B cell (primary cell): ENCODE measurements around the gene RAB3C. TPM values are rescaled to one million over a fixed set of nuclear protein-coding genes. Genes with fewer than 3 reads are reported as not detected.

ENCODE experiments used
- ATAC-seq: fragments of 200-7000 bp; cut with Tn5 transposase; one replicate; pipeline ENCODE4 v1.10.0; 2021; ENCODE audit warnings: low read depth, mild to moderate bottlenecking, moderate number of reproducible peaks, moderate library complexity
- CTCF ChIA-PET: fragments of 350-600 bp; sonication (Branson Sonifier 250); formaldehyde crosslinking; loops from one replicate; lab custom pipeline; 2021; ENCODE audit warnings: antibody characterized with exemption, inconsistent platforms; lab: Charles Lee
- POLR2A ChIA-PET: fragments of 350-600 bp; sonication (Branson Sonifier 250); formaldehyde crosslinking; loops from one replicate; lab custom pipeline; 2021; ENCODE audit warnings: antibody characterized with exemption; lab: Charles Lee
- DNase-seq: peaks from one replicate; pipeline ENCODE4 v3.0.0; 2013
- H2AFZ ChIP-seq: 2 replicates; pipeline ENCODE4 v1.6.1; 2012; ENCODE audit warnings: mild to moderate bottlenecking, low read depth, low read length; ENCODE audit not compliant: insufficient read depth, poor library complexity, severe bottlenecking
- H3K27ac ChIP-seq, 2 donors: 1 replicate in 1 of 2; 2 replicates in 1 of 2; pipeline ENCODE4 v1.5.1; 2012 to 2013; ENCODE audit warnings: low read length in 2 of 2, mild to moderate bottlenecking in 2 of 2, moderate library complexity in 1 of 2
- H3K27me3 ChIP-seq, 4 experiments: fragments of 200-600 bp in 1 of 4; sonication (generic) in 1 of 4; replicated peaks in 1 of 4; 1 replicate in 2 of 4; 2 replicates in 2 of 4; pipeline versions ENCODE4 v1.6.1 to v1.7.0; 2013 to 2016; ENCODE audit warnings: low read length in 3 of 4, mild to moderate bottlenecking in 2 of 4, mixed read lengths in 1 of 4, moderate library complexity in 1 of 4; ENCODE audit not compliant: insufficient read depth in 4 of 4, control insufficient read depth in 3 of 4; ENCODE audit errors: control extremely low read depth in 1 of 4
- H3K36me3 ChIP-seq, 2 experiments: replicated peaks in 1 of 2; 1 replicate in 1 of 2; 2 replicates in 1 of 2; pipeline versions ENCODE4 v1.6.1 to v1.7.1; 2013; ENCODE audit warnings: low read length in 1 of 2; ENCODE audit not compliant: insufficient read depth in 2 of 2, control insufficient read depth in 1 of 2; ENCODE audit errors: control extremely low read depth in 1 of 2, extremely low read depth in 1 of 2
- H3K4me1 ChIP-seq, 2 donors: fragments of 200-600 bp in 1 of 2; sonication (generic) in 1 of 2; 1 replicate in 1 of 2; 2 replicates in 1 of 2; pipeline versions ENCODE4 v1.5.1 to v1.6.1; 2013 to 2017; ENCODE audit warnings: low read length in 2 of 2; ENCODE audit not compliant: control insufficient read depth in 2 of 2, insufficient read depth in 2 of 2
- H3K4me2 ChIP-seq: replicated peaks from 2 replicates; pipeline ENCODE3; 2012; ENCODE audit warnings: mild to moderate bottlenecking, low read depth, low read length; ENCODE audit not compliant: poor library complexity, severe bottlenecking
- H3K4me3 ChIP-seq, 5 experiments: fragments of 200-600 bp in 1 of 5; sonication (generic) in 1 of 5; 1 replicate in 3 of 5; 2 replicates in 2 of 5; pipeline versions ENCODE4 v1.5.1 to v1.7.0; 2011 to 2016; ENCODE audit warnings: low read length in 4 of 5, mild to moderate bottlenecking in 4 of 5, low read depth in 2 of 5, control low read depth in 1 of 5, moderate library complexity in 1 of 5; ENCODE audit not compliant: insufficient read depth in 1 of 5; ENCODE audit errors: control extremely low read depth in 1 of 5, extremely low read depth in 1 of 5
- H3K79me2 ChIP-seq: fragments of 200-600 bp; sonication (generic); one replicate; pipeline ENCODE4 v1.6.0; 2016; ENCODE audit warnings: low read length; ENCODE audit not compliant: control insufficient read depth, insufficient read depth
- H3K9ac ChIP-seq: fragments of 200-600 bp; sonication (generic); 2 replicates; pipeline ENCODE4 v1.6.1; 2017; ENCODE audit warnings: mild to moderate bottlenecking, low read length, moderate library complexity
- H3K9me3 ChIP-seq, 3 donors: one replicate each; pipeline versions ENCODE4 v1.6.1 to v1.7.1; 2013; ENCODE audit warnings: low read length in 2 of 3; ENCODE audit not compliant: control insufficient read depth in 2 of 3, insufficient read depth in 1 of 3; ENCODE audit errors: control extremely low read depth in 1 of 3
- H4K20me1 ChIP-seq: 2 replicates; pipeline ENCODE4 v1.6.0; 2012; ENCODE audit warnings: mild to moderate bottlenecking, low read length; ENCODE audit not compliant: insufficient read depth, control insufficient read depth, poor library complexity, severe bottlenecking
- H3K27ac Mint-ChIP-seq: one replicate; pipeline ENCODE4 v1.8.0; 2021; ENCODE audit warnings: mixed read lengths
- H3K27me3 Mint-ChIP-seq: one replicate; pipeline ENCODE4 v1.8.0; 2021; ENCODE audit warnings: mixed read lengths
- H3K4me1 Mint-ChIP-seq: one replicate; pipeline ENCODE4 v1.8.0; 2021; ENCODE audit warnings: mixed read lengths
- H3K4me3 Mint-ChIP-seq: one replicate; pipeline ENCODE4 v1.8.0; 2021; ENCODE audit warnings: mixed read lengths
- H3K9me3 Mint-ChIP-seq: one replicate; pipeline ENCODE4 v1.8.0; 2022; ENCODE audit warnings: mixed read lengths; ENCODE audit not compliant: insufficient read depth
- CTCF ChIP-seq: fragments of 200-600 bp; IDR thresholded peaks from one replicate; pipeline ENCODE4 v1.8.0; 2022; ENCODE audit warnings: antibody characterized with exemption, mild to moderate bottlenecking
- EZH2 ChIP-seq: IDR thresholded peaks from 2 replicates; pipeline ENCODE4 v1.6.1; 2012; ENCODE audit warnings: borderline replicate concordance, low read depth, mild to moderate bottlenecking, moderate library complexity, low read length; ENCODE audit not compliant: insufficient read depth, poor library complexity, severe bottlenecking
- WGBS: methylation state at CpG from one replicate; pipeline ENCODE4 v1.1.5; 2013; ENCODE audit warnings: missing lambda C conversion rate; ENCODE audit not compliant: insufficient coverage; 5-methylcytosine and 5-hydroxymethylcytosine counted together
- intact Hi-C: fragments of 100-400 bp; cut with micrococcal nuclease; formaldehyde crosslinking; loops from one replicate; pipeline ENCODE4 v1.10.0; 2022
- polyA plus RNA-seq: library from polyadenylated mRNA; depleted of rRNA; stranded (reverse); fragments of >200 nt; gene quantifications from 2 replicates; pipeline ENCODE4 v1.2.3, GENCODE V29; 2012
- total RNA-seq, 2 donors: library from RNA; stranded (reverse); fragments of 120-200 nt in 1 of 2; gene quantifications; 1 replicate in 1 of 2; 2 replicates in 1 of 2; pipeline versions ENCODE4 v1.2.3 to v1.2.4, GENCODE V29; 2013 to 2022

The RAB3C gene
- total and polyA plus RNA-seq, 2 donors (not counting 1 experiment from before 2014, with no cell fraction given), result 0.20 to 0.58 TPM

GRCh38 chr5:58813855-58814254, 231.0 kb downstream of the RAB3C start:
- DNase-seq, result no peak
- WGBS, result 100% methylated on average over 2 of the region's 3 CpGs
- ChIA-PET CTCF (interaction anchor here (0.9 kb wide), 1 partner anchor 35 kb away, joined by 4 read pairs; no protein-coding TSS in a partner anchor), POLR2A (no interaction called here)
- Histone ChIP-seq H3K27ac (no peak overlapping the region), H4K20me1 (no peaks in the 10 kb centered on the region), H2AFZ (no peak overlapping the region), H3K36me3 (no peaks in the 10 kb centered on the region), H3K9ac (no peak overlapping the region), H3K27me3 (no peaks in the 10 kb centered on the region), H3K79me2 (no peaks in the 10 kb centered on the region), H3K4me1 (no peaks in the 10 kb centered on the region), H3K4me2 (no peak overlapping the region), H3K4me3 (no peak overlapping the region), H3K9me3 (no peaks in the 10 kb centered on the region)
- no peak overlapping the region for H3K4me3 Mint-ChIP-seq
- ATAC-seq, result no peak
- no peaks in the 10 kb centered on the region for H3K9me3 Mint-ChIP-seq
- intact Hi-C loops, result no loop called here
- no peaks in the 10 kb centered on the region for H3K27me3 Mint-ChIP-seq
- TF ChIP-seq CTCF (no peak), EZH2 (no peak)
- H3K4me1 Mint-ChIP-seq, result no peaks in the 10 kb centered on the region
- H3K27ac Mint-ChIP-seq, result no peak overlapping the region

- no peaks in the 10 kb centered on the region for H3K36me3 ChIP-seq
- Mint-ChIP-seq H3K9me3 (no peaks in the 10 kb centered on the region), H3K4me3 (no peak overlapping the region), H3K27me3 (no peaks in the 10 kb centered on the region), H3K4me1 (no peaks in the 10 kb centered on the region), H3K27ac (no peak overlapping the region)
- no peak overlapping the region for H2AFZ ChIP-seq
- no peak for ATAC-seq
- H3K27ac ChIP-seq, result no peak overlapping the region
- H3K4me1 ChIP-seq, result no peaks in the 10 kb centered on the region
- no peak overlapping the region for H3K9ac ChIP-seq
- intact Hi-C loops, result no loop called here
- DNase-seq, result no peak
- H4K20me1 ChIP-seq, result no peaks in the 10 kb centered on the region
- no peak overlapping the region for H3K4me2 ChIP-seq
- H3K27me3 ChIP-seq, result no peaks in the 10 kb centered on the region
- TF ChIP-seq CTCF (no peak), EZH2 (no peak)
- no CpG with 5 or more reads among the region's 4 CpGs for WGBS
- no peaks in the 10 kb centered on the region for H3K79me2 ChIP-seq
- H3K4me3 ChIP-seq, result no peak overlapping the region
- no peaks in the 10 kb centered on the region for H3K9me3 ChIP-seq
- CTCF ChIA-PET, result interaction anchor here (0.7 to 1.6 kb wide), 3 partner anchors 9 to 34 kb away, joined by 3 to 5 read pairs (median 3); no protein-coding TSS in a partner anchor
- POLR2A ChIA-PET, result no interaction called here
Observed at GRCh38 chr5:58816181-58816731, 233.4 kb downstream of the RAB3C start.
